Activated T-helper 1 cell treated with Interleukin-2 at 50 U/mL for 16 hours (primary cell): ENCODE results near the gene TAPBPL.
A peak's percentile ranks its signal among the peaks of the same experiment; 100 is the strongest.

Experiments
- DNase-seq: peaks from one replicate; pipeline ENCODE4 v3.0.0-alpha.2; 2020; ENCODE audit warnings: low read depth

Gene TAPBPL

GRCh38 chr12:6435961-6436715 lies 15.7 kb upstream of the TAPBPL start:
- DNase-seq = no peak

GRCh38 chr12:6437586-6437985 lies 14.3 kb upstream of the TAPBPL start:
- DNase-seq = no peak

GRCh38 chr12:6438345-6438744 lies 13.5 kb upstream of the TAPBPL start:
- DNase-seq = no peak

DNA sequence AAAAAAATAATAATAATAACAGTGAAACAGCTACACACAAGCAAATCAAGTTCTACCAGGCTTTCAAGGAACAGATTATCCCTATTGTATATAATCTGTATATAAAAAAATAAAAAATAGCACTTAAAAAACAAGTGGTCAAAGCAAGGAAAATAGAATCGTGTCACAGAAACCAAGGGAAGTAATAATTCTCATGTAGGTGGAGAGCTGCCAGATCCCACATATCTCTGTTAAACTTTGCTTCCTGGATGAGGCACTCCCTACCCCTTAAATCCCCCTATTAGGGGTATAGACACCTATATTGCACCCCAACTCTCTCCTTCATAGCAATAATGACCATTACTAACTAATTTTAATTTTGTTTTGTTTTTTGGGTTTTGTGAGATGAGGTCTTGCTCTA lies 11.5 kb upstream of the TAPBPL start:
- no peak for DNase-seq

DNA sequence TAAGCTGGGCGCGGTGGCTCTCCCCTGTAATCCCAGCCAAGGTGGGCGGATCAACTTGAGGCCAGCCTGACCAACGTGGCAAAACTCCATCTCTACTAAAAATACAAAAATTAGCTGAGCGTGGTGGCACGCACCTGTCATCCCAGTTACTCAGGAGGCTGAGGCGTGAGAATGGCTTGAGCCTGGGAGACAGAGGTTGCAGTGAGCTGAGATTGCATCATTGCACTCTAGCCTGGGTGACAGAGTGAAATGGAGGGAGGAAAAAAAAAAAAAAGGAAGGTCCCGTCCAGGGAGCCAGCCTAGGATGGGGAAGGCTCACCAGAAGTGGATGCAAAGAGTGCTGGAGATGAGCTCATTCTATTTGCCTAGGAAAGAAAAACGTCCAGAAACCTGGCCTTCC lies 9.0 kb upstream of the TAPBPL start:
- no peak for DNase-seq

DNA sequence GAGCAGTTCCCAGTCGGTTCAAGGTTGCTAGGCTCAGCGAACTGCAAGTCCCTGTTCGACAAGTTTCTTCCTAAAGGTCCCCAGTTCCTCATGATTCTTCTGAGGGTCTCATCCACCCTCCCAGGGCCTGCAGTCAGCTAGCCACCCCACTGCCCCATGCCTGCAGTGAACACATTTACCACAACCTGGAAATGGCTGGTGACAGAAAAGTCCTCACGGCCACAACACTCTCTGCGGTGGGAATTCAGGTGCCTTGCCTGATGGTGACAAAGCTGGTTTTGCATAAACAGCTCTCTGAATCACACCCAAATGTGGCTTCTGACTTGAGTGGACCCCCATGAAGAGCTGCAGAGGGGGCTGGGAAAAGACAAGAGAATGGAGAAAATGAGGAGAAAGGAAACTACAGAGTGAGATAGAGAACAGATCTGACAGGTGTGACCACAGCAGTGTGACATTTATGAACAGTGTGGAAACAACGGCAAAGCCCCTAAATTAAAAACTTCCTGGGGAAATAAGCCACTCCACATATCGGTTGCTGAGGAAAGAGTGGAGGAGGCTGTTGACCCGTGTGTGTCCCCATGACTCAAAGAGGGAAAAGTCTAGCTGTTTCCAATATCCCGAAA lies 8.4 kb upstream of the TAPBPL start:
- DNase-seq = no peak

DNA sequence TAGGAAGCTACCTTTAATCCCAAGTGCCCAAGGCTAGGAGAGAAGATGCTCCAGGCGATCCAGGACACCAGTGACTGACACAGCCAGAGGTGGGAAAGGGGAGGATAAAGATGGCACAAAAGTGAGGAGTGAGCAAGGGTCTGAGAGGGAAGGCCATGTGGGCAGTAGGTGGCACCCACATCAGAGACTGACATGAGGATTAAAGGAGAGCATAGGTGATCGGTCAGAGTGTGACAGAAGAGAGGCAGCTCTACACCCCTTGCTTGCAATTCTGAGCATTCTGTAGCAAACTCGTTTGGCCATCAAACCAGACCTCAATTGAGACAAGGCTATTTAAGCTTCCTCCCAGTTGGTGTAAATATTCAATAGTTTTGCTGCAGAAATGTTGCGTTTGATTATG lies 7.8 kb upstream of the TAPBPL start:
- no peak for DNase-seq

GRCh38 chr12:6444704-6445688 lies 6.8 kb upstream of the TAPBPL start, which contains the start of gene CD27:
Gene CD27 (plus strand): TSS chr12:6444955. CDS start chr12:6445096, 141 bp downstream.
- DNase-seq = no peak

DNA sequence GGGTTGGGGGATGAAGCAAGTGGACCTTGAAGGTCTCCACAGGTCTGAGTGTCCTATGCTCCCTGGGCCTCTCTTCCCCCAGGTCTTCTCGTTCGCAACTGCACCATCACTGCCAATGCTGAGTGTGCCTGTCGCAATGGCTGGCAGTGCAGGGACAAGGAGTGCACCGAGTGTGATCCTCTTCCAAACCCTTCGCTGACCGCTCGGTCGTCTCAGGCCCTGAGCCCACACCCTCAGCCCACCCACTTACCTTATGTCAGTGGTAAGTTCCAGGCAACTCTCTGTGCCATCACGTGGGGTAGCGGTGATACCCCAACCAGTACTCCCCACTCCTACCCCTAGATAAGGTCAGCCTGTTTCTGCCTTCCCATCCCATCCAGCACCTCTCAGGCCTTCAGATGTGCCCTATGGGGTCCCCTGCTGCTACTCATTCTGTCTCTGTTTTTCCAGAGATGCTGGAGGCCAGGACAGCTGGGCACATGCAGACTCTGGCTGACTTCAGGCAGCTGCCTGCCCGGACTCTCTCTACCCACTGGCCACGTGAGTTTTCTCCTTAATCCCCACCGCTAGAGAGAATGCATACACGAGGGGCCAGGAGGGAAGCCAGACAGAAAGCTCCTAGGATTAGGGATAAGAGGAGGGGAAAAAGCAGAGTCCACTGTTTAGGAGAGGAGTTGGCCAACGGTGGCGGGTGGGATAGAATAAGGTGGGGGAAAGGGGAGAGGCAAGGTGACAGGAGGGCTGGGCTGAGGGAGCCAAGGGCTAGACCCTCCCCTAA lies 1.6 kb upstream of the TAPBPL start:
- no peak for DNase-seq

GRCh38 chr12:6450869-6451347 lies 934 bp upstream of the TAPBPL start:
- DNase-seq = no peak

- DNase-seq = no peak
Observed at GRCh38 chr12:6452245-6452943, 552 bp downstream of the TAPBPL start.

DNA sequence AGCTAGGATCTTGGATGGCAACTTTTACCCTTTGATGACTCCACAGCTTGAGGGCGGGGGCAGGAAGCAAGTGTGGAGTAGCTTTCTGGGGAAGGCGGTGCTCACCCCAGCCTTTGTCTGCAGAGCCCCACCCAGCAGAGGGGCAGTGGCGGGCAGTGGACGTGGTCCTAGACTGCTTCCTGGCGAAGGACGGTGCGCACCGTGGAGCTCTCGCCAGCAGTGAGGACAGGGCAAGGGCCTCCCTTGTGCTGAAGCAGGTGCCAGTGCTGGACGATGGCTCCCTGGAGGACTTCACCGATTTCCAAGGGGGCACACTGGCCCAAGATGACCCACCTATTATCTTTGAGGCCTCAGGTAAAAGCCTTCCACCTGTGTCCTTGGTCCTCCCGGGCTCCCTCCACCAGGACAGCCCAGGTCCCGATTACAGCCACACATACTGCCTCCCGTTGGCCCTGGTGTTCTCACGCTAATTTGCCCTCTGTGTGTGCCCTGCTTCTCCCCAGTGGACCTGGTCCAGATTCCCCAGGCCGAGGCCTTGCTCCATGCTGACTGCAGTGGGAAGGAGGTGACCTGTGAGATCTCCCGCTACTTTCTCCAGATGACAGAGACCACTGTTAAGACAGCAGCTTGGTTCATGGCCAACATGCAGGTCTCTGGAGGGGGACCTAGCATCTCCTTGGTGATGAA lies 1.2 kb downstream of the TAPBPL start:
- DNase-seq = no peak

DNA sequence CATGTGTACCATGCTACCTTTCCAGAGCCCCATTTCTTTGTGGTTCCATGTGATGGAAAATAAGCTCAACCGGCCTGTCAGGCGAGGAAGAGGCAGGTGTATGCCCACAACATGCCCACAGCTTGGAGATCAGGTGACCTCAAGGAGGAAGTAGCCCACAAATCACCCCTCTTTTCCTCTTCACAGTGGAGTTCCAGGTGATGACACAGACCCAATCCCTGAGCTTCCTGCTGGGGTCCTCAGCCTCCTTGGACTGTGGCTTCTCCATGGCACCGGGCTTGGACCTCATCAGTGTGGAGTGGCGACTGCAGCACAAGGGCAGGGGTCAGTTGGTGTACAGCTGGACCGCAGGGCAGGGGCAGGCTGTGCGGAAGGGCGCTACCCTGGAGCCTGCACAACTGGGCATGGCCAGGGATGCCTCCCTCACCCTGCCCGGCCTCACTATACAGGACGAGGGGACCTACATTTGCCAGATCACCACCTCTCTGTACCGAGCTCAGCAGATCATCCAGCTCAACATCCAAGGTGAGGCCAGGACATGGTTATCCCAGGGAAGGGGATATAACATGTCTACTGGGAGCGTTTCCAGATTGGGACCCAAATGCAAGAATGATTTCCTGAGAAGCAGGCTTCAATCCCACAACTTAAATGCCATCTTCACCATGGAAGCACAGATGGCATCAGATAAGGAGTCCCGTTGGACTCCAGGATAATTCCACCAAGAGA lies 5.5 kb downstream of the TAPBPL start:
- DNase-seq = no peak

DNA sequence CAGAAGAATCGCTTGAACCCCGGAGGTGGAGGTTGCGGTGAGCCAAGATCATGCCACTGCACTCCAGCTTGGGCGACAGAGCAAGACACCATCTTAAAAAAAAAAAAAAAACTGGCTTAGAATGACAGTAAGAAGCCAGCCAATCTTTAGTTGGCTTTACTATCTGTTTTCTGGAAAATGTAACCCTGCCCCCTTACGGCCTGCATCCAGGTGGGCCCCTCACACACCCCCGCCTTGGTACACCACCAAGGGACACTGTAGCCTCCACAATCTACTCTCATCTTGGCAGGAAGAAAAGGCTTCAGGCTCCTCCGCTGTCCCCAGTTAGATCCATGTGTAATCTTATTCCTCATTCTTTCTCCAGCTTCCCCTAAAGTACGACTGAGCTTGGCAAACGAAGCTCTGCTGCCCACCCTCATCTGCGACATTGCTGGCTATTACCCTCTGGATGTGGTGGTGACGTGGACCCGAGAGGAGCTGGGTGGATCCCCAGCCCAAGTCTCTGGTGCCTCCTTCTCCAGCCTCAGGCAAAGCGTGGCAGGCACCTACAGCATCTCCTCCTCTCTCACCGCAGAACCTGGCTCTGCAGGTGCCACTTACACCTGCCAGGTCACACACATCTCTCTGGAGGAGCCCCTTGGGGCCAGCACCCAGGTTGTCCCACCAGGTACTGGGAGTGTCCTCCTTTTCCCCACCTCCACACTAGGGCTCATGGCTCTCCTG lies 6.6 kb downstream of the TAPBPL start:
- no peak for DNase-seq

GRCh38 chr12:6459004-6459337 lies 7.1 kb downstream of the TAPBPL start:
- no peak for DNase-seq

GRCh38 chr12:6460751-6461371 lies 9.0 kb downstream of the TAPBPL start:
- DNase-seq = no peak

GRCh38 chr12:6461401-6462233 lies 9.8 kb downstream of the TAPBPL start:
- DNase-seq = peak; percentile 75
